DMS79 treated with DMSO at 0.1 percent for 48 hours (cell line): ENCODE data around the gene GLRA2.
"Not testable (repeated sequence)": the region's sequence is repeated elsewhere in the genome, so short reads cannot be mapped to it uniquely, and the experiment has no call there.

Experiments used
- DNase-seq: peaks from one replicate; lab custom pipeline; 2025; lab: John Stamatoyannopoulos, UW

The GLRA2 gene

DNA sequence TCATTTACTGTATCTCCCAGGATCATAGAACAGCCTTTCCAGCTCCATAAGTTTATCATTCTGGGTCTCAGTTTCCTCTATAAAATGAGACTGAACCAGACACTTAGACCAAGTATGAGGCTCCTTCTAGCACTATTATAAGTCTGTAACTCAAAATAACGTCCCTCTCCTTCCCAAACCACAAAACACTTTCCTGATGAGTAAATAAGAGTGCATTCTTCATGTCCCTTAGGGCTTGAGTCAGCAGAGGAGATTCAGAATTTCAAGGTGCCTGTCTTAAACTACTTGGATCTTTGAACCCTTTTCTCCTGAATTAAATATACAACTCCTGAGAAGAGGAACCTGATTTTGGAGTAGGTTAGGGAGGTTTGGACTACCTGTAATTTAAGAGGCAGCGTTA, 62.6 kb downstream of the GLRA2 start:
- no peak for DNase-seq

DNA sequence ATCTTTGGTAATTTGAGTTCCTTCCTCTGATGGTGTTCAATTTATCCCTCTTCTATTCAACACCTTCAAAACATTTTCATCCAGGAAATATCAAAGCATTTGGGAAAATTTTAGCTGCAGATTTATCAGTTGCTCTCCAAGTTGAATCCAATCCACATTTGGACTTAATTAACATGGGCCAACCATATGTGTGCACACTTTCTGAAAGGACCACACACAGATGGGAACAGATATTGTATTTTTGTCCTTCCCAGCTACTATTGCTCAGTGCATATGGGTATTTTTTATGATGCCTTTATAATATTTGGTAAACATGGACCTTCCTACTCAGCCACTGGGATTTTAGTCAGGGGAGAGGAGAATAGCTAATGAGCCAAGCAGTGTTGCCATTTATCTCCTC, 65.2 kb downstream of the GLRA2 start:
- DNase-seq: no peak

DNA sequence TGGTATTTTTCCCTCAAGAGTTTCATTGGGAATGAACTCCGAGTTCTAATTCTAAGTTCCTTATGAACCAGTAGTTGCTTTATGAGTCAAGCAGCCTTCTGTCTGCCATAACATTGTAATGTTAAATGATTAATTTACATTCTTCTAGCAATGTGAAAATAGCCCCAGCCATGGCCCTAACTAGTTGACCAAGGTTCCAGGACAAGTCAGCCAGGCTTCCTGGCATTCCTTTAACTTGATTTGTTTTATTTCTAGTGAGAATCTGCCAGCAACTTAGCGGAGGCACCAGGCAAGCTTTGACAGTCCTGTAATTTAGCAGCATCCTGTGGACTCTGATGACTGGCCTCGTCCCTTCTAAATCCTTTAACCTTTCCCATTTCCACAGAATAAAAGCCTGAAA, 69.0 kb downstream of the GLRA2 start:
- DNase-seq: no peak

DNA sequence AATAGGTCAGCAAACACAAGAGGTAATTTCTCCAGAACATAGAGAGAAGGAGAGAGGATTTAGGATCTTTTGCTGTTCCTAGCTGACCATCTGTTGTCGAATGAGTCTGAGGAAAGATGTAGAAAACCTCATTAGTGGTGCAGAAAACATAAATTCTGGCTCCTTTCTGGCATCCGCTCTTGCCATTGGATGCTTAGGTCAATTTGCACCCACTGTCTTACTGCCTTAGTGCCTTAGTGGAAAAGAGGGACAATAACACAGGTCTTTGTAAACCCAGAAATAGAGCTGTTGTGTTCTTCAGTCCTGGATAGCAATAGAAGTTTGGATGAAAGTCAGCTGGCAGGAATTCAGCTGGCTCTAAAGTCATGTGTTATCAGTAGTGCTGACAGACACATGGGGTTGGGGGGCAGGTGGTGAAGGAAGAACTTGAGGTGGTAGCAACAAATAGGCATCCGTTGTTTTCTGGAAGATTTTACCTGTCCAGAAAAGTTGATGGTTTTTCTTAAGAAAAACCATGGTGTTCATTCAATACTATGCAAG, 78.2 kb downstream of the GLRA2 start:
- DNase-seq: no peak

DNA sequence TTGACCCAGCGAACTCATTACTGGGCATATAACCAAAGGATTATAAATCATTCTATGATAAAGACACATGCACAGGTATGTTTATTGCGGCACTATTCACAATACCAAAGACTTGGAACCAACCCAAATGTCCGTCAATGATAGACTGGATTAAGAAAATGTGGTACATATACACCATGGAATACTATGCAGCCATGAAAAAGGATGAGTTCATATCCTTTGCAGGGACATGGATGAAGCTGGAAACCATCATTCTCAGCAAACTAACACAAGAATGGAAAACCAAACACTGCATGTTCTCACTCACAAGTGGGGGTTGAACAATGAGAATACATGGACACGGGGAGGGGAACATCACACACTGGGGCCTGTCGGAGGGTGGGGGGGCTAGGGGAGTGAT, 83.1 kb downstream of the GLRA2 start:
- DNase-seq: not testable (repeated sequence)

DNA sequence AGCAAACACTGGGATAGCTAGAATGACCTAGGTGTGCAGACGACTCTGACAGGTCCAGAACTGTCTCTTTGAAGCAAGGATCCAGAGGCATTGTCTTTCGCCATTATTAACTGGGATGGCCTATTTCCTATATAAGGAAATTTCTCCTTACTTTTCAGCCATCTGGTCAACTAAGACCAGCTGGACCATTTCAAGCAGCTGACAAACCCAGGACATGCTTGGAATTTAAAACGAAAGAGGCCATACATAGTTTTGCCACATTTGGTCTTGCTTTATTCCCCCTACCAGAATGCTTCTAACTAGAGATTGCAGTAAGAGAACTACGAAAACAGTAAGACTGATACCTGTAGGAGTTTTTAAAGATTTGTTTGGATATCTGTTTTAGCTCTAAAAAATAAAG, 87.0 kb downstream of the GLRA2 start:
- DNase-seq: no peak

DNA sequence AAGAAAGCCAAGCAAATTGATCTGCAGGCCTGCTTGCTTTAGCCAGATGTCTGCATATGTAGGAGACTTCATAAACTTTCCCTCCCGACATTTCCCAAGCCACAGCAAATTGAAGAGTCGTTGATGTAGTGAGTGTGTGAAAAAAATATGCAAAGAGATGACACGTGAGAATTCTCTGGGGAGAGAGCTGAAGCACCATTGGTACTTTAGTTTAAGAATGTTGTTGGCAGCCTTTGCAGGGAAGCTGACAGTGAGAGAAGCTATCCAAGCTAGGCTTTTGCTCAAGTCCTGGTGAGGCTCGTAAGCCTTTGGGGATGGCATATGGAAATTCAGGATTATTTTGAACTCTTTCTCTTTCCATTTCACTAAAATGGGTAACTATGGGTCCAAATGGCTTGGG, 87.5 kb downstream of the GLRA2 start:
- peak; percentile 31 for DNase-seq

DNA sequence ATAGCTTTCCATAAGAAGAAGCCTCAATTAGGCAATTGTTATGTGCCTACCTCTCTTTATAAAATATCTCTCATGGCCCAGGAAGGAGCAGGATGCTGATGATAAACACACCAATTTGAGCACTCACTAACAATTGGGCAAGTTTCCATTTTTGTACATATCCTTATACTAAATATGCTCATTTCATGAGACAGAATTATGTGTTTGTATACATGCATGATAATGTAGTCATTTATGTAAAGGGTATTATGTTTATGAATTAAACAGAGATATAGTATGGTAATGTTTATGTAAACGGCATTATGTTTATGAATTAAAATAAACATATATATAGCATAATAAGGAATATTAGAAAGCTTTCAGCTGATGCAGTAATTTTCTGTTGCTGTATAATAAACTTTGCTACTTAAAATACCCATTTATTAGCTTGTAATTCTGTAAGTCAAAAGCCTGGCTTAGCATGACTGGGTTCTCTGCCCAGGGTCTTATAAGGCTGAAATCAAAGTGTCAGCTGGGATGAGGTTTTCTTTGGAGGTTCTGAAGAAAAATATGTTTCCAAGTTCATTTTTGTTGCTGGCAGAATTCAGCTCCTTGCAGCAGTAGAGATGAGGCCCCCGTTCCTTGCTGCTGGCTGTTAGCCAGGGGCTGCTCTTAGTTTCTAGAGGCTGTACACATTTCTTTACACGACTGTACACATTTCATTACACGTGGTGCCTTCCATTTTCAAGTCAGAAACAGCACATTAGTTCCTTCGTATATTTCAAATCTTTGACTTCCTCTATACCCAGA, 89.0 kb downstream of the GLRA2 start:
- no peak for DNase-seq

DNA sequence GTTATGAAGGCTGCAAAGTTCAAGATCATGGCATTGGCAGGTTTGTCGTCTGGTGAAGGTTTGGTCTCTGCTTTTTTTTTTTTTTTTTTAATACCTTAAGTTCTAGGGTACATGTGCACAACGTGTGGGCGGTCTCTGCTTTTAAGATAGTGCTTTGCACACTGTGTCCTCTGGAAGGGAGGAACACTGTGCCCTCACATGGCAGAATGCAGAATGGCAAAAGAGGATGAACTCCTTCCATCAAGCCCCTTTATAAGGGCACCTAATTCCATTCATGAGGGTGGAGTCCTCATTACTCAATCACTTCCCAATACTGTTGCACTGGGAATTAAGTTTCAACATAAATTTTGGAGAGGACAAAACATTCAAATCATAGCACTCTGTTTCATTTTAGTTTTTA, 101.4 kb downstream of the GLRA2 start:
- no peak for DNase-seq

DNA sequence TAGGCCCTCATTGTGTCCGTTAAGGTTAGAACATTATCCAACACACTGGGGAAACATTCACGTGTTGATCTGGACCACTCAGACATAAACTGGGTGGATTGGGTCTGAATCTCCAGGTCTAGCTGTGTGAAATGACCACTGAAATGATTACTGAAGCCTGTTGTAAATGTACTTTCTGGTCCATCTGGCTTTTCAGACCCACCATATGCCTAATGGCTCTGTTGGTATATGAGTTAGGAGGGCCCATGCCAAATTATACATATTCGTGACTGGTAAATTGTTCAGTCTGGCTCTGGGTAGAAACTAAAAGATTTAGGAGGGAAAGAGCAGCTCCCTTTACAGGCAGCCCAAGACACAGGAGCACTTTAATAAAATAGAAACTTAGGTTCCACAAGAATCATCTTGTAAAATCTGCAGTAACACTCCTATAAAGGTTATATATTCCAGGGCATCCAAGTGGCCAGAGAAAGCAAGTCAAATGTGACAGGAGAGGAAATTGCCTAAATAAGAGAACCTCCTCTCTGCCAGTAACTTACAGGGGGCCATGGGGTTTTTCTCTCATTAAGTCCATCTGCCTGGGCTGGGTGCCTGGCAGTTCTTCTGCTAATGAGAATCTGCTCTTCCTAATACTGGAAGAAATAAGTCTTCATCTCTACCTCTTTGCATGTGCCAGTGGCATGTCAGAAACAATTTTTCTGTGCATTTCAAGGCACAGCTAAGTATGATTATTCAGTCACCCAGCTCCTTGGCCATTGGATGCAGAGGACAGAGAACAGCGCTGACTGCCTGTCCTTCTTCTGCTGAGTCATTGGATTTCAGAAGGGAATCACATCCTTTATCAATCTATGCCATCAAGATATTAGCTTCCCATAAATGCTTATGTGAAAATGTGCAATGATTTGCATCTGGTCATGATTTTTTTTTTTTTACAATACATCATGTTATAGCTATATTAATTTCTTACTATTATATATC, 112.6 kb downstream of the GLRA2 start:
- no peak for DNase-seq

DNA sequence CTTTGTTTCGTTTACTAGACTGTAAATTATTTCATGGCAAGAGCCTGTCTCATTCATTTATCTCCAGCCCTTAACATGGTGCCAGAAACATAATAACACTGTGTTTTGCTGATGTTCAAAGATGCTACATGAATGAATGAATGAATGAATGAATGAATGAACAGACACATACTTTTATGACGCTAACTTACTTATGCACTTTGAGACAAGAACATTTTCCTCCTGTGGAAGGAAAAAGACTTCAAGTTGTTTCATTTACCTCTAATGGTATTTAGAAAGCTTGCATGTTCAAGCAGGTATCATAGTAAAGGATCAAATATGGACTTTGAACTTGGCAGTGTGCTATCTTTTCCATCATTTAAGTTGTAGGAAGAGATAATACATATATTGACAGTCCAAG, 131.6 kb downstream of the GLRA2 start:
- no peak for DNase-seq

DNA sequence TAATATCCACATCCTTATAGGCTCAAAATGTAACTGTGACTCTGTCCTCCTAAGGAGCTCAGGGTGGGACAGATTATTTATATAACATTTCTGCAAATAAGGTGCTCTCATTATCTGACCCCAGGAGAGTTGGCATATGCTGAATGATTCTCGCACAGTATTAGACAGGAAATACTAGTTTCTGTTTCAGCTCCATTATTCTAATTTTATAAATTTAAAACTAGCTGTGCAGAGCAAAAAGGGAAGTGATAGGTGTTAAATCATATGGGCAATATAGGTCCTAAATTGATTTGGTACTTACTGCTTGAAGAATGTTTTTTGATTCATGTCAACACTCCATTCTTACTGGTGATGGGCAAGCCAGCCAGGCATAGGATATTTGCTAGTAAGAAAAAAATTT, 141.5 kb downstream of the GLRA2 start:
- no peak for DNase-seq

DNA sequence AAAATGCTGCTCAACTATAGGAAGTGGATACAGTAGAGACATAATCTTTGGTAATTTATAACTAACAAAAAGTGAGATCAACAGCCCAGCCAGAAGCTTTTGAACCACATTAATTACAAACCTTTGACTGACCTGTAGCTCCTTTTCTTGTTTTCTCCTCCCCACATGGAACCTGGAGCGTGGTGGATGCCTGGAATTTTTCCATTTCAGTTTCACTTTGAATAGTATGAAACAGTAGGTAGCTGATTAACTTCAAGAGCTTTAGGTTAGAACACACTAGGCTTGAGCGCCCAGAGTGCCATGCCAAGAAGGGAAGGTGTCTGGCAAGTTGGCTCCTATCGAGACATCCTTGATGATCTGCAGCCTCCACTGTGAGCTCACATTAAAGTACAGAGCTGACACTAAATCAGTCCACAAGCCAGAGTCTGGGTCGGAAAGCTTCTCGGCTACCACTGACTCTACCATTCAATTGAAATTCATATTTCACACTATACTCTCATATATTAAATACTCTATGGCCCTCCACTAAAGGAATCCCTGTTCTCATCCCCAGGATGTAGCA, 143.4 kb downstream of the GLRA2 start:
- DNase-seq: no peak

DNA sequence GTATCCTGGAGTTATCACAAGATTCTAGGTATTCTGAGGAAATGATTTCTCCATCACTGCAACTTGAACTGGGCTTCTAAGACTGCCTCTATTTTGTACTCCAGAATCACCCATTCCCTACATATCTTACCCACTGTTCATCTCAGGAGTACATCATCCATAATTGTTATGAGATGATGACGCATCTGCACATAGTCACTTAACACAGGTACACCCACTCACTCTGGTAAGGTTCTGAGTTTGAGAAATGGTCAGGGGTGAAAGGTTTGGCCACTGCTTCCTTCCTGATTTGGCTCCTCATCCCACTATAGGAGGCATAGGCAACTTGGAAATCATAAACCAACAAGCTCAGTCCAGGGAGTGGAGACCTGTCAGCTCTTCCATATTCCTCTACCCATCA, 143.9 kb downstream of the GLRA2 start:
- no peak for DNase-seq

DNA sequence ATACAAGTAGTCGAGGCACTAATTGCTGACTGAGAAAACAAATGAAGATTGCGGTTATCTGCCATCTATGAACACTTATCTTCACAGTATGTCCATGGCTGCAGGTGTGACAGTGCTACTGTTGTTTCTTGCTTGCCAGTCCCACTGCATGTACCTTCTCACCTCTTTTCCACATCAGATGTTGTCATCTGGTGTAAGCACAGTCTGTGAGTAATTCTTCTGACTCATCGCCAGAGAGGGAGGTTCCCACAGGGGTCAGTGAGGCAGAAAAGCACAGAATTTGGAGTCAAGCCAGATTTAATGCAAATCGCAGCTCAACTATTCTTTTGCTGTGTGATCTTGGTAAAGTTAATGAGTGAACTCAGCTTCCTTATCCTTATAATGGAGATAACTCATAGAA, 144.4 kb downstream of the GLRA2 start:
- peak; percentile 0 for DNase-seq

DNA sequence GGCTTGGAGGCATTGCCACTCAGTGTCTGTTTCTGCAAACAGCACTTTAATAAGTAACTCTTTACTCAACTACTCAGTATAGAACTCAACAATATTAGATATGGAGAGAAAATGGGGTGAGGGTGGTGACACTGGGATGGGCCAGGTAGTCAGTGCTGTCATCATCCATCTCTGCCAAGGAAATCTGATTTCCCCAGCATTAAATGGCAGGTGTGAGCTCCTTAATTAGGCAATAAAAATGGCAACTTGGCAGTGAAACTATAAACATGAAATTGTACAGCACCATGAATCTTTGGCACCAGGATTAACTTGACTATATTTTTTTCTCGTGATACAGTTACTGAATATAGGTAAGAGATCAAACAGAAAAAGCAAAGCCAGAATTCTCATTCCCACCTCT, 146.2 kb downstream of the GLRA2 start:
- no peak for DNase-seq

DNA sequence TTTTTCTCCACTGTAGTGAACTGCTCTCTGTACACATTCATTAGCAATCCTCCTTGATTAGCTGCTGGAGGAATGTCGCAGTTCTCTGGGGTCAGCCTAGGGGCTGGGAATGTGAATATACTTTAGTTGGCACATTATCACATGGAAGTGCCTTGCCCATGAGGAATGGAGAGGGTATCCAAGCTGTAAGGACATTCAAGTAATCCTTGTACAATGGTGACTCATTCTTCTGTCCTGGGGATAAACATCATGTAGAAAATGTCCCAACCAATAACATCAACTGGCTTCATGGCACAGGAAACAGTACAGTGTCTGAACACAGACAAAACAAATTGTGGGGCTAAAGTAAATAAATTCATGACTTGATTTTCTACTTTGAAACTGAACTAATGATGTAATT, 147.1 kb downstream of the GLRA2 start:
- no peak for DNase-seq

DNA sequence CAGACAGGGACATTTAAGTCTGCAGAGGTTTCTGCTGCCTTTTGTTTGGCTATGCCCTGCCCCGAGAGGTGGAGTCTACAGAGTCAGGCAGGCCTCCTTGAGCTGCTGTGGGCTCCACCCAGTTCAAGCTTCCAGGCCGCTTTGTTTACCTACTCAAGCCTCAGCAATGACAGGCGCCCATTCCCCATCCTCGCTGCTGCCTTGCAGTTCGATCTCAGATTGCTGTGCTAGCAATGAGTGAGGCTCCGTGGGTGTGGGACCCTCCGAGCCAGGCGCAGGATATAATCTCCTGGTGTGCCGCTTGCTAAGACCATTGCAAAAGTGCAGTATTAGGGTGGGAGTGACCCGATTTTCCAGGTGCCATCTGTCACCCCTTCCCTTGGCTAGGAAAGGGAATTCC, 159.0 kb downstream of the GLRA2 start:
- DNase-seq: not testable (repeated sequence)

DNA sequence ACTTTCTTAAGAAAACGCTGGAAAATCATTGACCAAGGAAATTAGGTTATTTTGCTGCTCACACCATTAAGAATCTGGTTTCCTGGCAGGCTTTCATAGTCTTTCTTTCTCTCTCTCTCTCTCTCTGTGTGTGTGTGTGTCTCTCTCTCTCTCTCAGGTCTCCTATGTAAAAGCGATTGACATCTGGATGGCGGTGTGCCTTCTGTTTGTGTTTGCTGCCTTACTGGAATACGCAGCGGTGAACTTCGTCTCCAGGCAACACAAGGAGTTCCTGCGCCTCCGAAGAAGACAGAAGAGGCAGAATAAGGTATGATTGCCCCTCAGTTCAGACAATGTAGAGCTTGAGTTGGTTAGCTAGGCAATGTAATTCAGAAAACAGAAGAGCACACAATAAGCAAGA, 161.2 kb downstream of the GLRA2 start:
- DNase-seq: no peak

DNA sequence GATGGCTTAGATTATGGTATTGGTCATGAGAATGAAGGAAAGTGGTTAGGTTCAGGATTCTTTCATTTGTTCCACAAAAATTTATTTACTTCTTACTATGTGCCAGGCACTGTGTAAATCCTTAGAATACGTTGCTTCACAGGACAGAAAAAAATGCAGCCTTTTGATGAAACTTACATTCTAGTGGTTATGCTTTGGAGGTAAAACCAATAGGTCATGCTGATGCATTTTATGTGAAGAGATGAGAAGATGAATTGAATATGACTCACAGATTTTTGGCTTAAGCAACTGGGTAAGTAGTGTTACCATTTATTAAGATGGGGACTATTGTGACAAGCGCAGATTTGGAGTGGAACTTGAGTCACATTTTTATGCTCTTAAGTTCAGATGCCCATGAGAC, 165.3 kb downstream of the GLRA2 start:
- DNase-seq: no peak

DNA sequence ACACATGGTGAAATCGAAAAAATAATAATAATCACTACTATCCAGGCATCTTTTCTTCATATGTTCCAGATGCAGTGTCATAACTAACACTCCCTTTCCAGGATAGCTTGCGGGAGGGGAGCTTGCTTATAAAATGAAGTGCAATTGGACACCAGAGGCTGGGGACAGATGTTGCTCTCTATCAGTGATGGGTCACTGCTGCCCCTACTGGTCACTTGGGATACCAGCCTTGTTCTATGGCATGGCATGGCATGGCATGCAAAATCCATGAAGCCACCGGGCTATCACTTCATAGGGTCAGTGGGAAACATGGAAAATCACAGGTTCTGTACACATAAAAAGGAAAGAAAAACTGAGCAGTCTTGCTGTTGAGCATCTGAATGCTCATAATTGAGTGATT, 168.1 kb downstream of the GLRA2 start:
- no peak for DNase-seq

DNA sequence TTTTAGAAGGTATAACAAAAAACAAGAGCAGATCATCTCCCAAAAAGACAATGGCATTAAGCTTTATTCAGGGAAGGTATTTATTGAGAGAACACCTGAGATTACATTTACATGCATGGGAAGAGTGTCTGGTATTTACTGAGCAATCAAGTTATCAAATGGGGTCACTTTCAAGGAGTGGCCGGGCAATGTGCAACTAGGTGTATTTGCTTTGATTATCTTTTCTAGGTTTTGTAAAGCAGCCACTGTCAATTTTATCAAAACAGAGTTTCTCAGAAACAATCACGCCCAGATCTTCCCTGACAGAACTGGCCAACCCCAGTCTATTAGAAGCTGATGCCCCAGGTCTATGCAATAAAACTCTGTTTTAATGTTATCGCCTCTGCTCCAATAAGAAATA, 169.5 kb downstream of the GLRA2 start:
- DNase-seq: no peak

DNA sequence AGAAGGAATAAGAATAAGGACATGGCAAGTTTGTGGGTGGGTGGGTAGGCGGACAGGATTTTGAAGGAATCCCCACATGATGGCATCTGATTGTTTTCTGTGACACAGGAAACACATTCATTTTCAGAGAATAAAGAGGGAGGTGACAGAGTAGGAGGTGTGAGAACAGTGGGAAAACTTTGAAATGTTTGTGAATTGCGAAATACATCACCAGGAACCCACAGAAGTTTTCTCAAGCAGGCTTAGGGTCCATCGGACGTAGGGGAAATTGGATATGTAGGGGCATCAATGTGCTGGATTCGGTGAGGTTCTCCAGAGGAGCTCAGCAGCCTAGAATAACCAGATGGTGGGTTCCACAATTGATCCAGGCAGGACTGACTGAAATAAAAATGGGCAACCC, 171.6 kb downstream of the GLRA2 start:
- no peak for DNase-seq
